Tibial nerve (tissue), 4 donors: ENCODE data around the gene GOLGA7B.

Experiments used
- CTCF ChIP-seq, 5 experiments: fragments of 200-600 bp in 3 of 5; fragments of 450-650 bp in 2 of 5; sonication (generic) in 3 of 5; IDR thresholded peaks; one replicate each; pipeline ENCODE4 v1.5.1; 2016 to 2019; ENCODE audit warnings: antibody characterized with exemption in 5 of 5, mild to moderate bottlenecking in 3 of 5, moderate library complexity in 2 of 5
- EP300 ChIP-seq, 2 donors: sonication (generic); formaldehyde crosslinking; IDR thresholded peaks; one replicate each; pipeline ENCODE4 v1.6.1; 2017; ENCODE audit warnings: antibody characterized with exemption in 2 of 2, mild to moderate bottlenecking in 1 of 2
- POLR2A ChIP-seq, 2 donors: fragments of 450-650 bp; IDR thresholded peaks; one replicate each; pipeline ENCODE4 v1.6.1; 2017; ENCODE audit warnings: antibody characterized with exemption in 2 of 2, mild to moderate bottlenecking in 2 of 2, moderate library complexity in 2 of 2

GRCh38 chr10:97830064-97830463 lies 19.6 kb upstream of the GOLGA7B start:
- TF ChIP-seq POLR2A (IDR thresholded peaks at IDR 0.05), result no peak
- TF ChIP-seq CTCF (IDR thresholded peaks at IDR 0.05), result no peak
- TF ChIP-seq EP300 (IDR thresholded peaks at IDR 0.05), result no peak
